ENCODE measurements around the gene ATP8A1.
A peak's percentile ranks its signal among the peaks of the same experiment; 100 is the strongest.

ATP8A1 gene

GRCh38 chr4:42501624-42502401 lies 155.1 kb downstream of the ATP8A1 start:
- in situ Hi-C loops (cut with MboI; ENCODE audit: low pct_unique_long_range_greater_than_20kb, low sequenced_read_pairs, unreplicated experiment): loop anchor here (25.0 kb wide), 2 partner anchors 215 to 540 kb away; no protein-coding TSS in a partner anchor
- no peak for DNase-seq (ENCODE audit: low spot score)
- TF ChIP-seq CTCF (IDR thresholded peaks at IDR 0.05; ENCODE audit: extremely low read depth, insufficient read depth, missing control alignments): no peak

- TF ChIP-seq CTCF (IDR thresholded peaks at IDR 0.05; ENCODE audit: extremely low read depth, insufficient read depth, missing control alignments): no peak
- in situ Hi-C loops (cut with MboI; ENCODE audit: low pct_unique_long_range_greater_than_20kb, low sequenced_read_pairs, unreplicated experiment): no loop called here
- DNase-seq (ENCODE audit: low spot score): no peak
Observed at GRCh38 chr4:42498040-42498439, 158.9 kb downstream of the ATP8A1 start.

- in situ Hi-C loops (cut with MboI; ENCODE audit: low pct_unique_long_range_greater_than_20kb, low sequenced_read_pairs, unreplicated experiment): no loop called here
- DNase-seq (ENCODE audit: low spot score): no peak
- TF ChIP-seq CTCF (IDR thresholded peaks at IDR 0.05; ENCODE audit: extremely low read depth, insufficient read depth, missing control alignments): no peak
Observed at GRCh38 chr4:42497142-42497910, 159.6 kb downstream of the ATP8A1 start.

GRCh38 chr4:42492962-42493361 lies 163.9 kb downstream of the ATP8A1 start:
- no peak for TF ChIP-seq CTCF (IDR thresholded peaks at IDR 0.05; ENCODE audit: extremely low read depth, insufficient read depth, missing control alignments)
- in situ Hi-C loops (cut with MboI; ENCODE audit: low pct_unique_long_range_greater_than_20kb, low sequenced_read_pairs, unreplicated experiment): no loop called here
- no peak for DNase-seq (ENCODE audit: low spot score)

GRCh38 chr4:42490015-42490414 lies 166.9 kb downstream of the ATP8A1 start:
- in situ Hi-C loops (cut with MboI; ENCODE audit: low pct_unique_long_range_greater_than_20kb, low sequenced_read_pairs, unreplicated experiment): no loop called here
- no peak for DNase-seq (ENCODE audit: low spot score)
- no peak for TF ChIP-seq CTCF (IDR thresholded peaks at IDR 0.05; ENCODE audit: extremely low read depth, insufficient read depth, missing control alignments)

GRCh38 chr4:42489095-42489494 lies 167.8 kb downstream of the ATP8A1 start:
- in situ Hi-C loops (cut with MboI; ENCODE audit: low pct_unique_long_range_greater_than_20kb, low sequenced_read_pairs, unreplicated experiment): no loop called here
- TF ChIP-seq CTCF (IDR thresholded peaks at IDR 0.05; ENCODE audit: extremely low read depth, insufficient read depth, missing control alignments): no peak
- peak; percentile 30 for DNase-seq (ENCODE audit: low spot score)

All from GM13977 (cell line).